Epithelial cell of proximal tubule (primary cell): ENCODE results near the gene DDX23. TPM values are rescaled to one million over a fixed set of nuclear protein-coding genes. Genes with fewer than 3 reads are reported as not detected.

Experiments
- DNase-seq: peaks from one replicate; pipeline ENCODE4 v3.0.0-alpha.2; 2011; ENCODE audit warnings: low read depth
- H3K4me3 ChIP-seq: 2 replicates; pipeline ENCODE4 v1.5.1; 2011; ENCODE audit warnings: low read depth, mild to moderate bottlenecking, low read length
- CTCF ChIP-seq: conservative IDR thresholded peaks from 2 replicates; pipeline ENCODE4 v1.5.1; 2012; ENCODE audit warnings: low read depth, mild to moderate bottlenecking, low read length
- total RNA-seq: library from RNA; depleted of rRNA; stranded (reverse); fragments of >200 nt; gene quantifications from 2 replicates; pipeline ENCODE4 v1.2.3, GENCODE V29; 2015

The DDX23 gene
- total RNA-seq, 1 donor from 2014 or later, result 84.0 TPM

GRCh38 chr12:48828293-48828692 lies 23.7 kb downstream of the DDX23 start:
- no peak for DNase-seq
- no peak for TF ChIP-seq CTCF
- no peak overlapping the region for H3K4me3 ChIP-seq

DNA sequence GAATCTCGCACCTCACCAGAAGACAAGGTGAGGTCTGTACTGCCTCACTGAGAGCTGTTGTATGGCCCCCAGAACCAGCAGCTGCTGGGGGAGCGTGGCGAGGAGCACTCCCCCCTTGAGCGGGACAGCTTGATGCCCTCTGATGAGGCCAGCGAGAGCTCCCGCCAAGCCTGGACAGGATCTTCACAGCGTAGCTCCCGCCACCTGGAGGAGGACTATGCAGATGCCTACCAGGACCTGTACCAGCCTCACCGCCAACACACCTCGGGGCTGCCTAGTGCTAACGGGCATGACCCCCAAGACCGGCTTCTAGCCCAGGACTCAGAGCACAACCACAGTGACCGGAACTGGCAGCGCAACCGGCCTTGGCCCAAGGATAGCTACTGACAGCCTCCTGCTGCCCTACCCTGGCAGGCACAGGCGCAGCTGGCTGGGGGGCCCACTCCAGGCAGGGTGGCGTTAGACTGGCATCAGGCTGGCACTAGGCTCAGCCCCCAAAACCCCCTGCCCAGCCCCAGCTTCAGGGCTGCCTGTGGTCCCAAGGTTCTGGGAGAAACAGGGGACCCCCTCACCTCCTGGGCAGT lies 24.4 kb downstream of the DDX23 start:
- no peak for TF ChIP-seq CTCF
- no peak for DNase-seq
- no peak overlapping the region for H3K4me3 ChIP-seq

GRCh38 chr12:48827026-48827425 lies 24.9 kb downstream of the DDX23 start:
- H3K4me3 ChIP-seq, result no peak overlapping the region
- DNase-seq, result no peak
- no peak for TF ChIP-seq CTCF

DNA sequence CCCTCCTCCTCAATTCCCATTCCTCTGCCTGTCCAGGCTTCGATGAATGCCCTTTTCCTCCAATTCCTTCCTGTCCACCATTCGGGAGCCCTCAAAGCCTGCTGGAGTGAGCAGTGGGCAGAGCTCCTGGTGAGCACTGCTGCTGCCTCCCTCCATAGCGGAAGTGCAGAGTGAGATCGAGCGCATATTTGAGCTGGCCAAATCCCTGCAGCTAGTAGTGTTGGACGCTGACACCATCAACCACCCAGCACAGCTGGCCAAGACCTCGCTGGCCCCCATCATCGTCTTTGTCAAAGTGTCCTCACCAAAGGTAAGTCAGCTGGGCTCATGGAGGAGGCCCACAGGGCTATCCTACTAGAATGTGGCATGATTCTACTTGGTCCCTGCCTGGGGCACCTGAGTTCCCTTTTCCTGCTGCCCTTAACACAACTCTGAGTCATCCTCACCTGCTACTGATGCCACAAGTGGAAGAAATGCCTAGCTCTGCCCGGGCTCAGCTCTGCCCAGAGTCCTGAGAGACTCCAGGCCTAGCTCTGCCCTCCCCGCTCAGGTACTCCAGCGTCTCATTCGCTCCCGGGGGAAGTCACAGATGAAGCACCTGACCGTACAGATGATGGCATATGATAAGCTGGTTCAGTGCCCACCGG lies 25.6 kb downstream of the DDX23 start:
- no peak for DNase-seq
- no peak for TF ChIP-seq CTCF
- no peak overlapping the region for H3K4me3 ChIP-seq

DNA sequence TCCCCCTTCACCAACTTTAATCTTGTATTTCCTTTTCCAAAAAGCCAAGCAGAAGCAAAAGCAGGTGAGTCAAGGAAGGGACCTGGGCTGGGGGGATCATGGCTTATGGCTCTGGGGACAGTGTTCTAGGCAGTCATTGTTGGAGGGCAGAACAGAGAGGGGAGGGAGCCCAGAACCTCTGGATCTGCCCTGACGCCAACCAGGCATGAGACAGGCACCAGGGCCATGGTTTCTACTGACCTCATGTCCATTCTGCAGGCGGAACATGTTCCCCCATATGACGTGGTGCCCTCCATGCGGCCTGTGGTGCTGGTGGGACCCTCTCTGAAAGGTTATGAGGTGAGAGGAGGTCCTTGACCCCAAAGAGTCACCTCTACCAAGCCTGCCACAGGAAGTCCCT lies 27.1 kb downstream of the DDX23 start:
- H3K4me3 ChIP-seq, result no peak overlapping the region
- no peak for TF ChIP-seq CTCF
- DNase-seq, result no peak

GRCh38 chr12:48824112-48824511 lies 27.9 kb downstream of the DDX23 start:
- no peak for TF ChIP-seq CTCF
- no peak for DNase-seq
- H3K4me3 ChIP-seq, result no peak overlapping the region

DNA sequence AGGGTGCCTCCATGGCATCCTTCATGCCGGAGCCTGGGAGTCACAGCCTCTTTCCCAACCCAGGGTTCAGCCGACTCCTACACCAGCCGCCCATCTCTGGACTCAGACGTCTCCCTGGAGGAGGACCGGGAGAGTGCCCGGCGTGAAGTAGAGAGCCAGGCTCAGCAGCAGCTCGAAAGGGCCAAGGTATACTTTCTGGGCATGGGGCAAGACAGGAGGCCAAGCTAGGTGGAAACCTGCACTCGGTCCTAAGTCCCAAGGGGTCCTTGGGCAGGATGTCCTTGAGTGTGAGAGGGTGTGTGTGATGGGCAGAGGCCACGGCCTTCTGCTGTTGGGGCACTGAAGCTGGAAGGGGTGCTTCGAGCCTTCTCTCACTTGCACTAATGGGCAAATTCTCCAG lies 28.7 kb downstream of the DDX23 start:
- TF ChIP-seq CTCF, result no peak
- no peak overlapping the region for H3K4me3 ChIP-seq
- DNase-seq, result no peak
